Measurements from ENCODE around the gene SMCO2.
A peak's percentile ranks its signal among the peaks of the same experiment; 100 is the strongest.

Gene SMCO2

DNA sequence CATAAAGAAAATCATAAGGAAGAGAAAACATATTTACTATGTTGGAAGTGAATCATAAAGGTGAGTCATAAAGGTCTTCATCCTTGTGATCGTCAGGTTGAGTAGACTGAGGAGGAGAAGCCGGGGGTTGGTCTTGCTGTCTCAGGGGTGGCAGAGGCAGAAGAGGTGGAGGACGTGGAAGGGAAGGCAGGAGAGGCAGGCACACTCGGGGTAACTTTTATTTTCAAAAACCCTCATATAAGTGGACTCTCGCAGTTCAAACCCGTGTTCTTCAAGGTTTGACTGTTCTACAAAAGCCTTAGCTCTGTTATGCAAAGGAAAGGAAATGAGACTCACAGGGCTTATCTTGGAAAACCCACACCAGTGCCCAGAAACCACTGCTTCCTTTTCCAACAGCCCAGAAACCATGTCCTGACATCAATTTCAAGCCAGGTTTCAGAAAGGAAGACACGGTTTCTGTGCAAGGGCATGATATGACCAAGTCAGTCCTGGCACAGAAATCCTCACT lies 14.0 kb downstream of the SMCO2 start:
- H3K4me3 ChIP-seq = no peak overlapping the region
- H3K9ac ChIP-seq (ENCODE audit: insufficient read length) = no peak overlapping the region
- no peak overlapping the region for H3K27ac ChIP-seq
- DNase-seq (ENCODE audit: low read depth, low spot score) = no peak
- no peaks in the 10 kb centered on the region for H3K36me3 ChIP-seq (ENCODE audit: insufficient read depth, low read length)
- H3K9me3 ChIP-seq (ENCODE audit: low read depth, low read length) = no peaks in the 10 kb centered on the region
- TF ChIP-seq POLR2AphosphoS5 (IDR thresholded peaks at IDR 0.05; ENCODE audit: borderline replicate concordance, low read depth, low read length) = no peak
- TF ChIP-seq FOXP2 (optimal IDR thresholded peaks at IDR 0.05; ENCODE audit: control extremely low read depth, extremely low read length, insufficient read depth) = no peak
- TF ChIP-seq EZH2 (IDR thresholded peaks at IDR 0.05) = no peak

DNA sequence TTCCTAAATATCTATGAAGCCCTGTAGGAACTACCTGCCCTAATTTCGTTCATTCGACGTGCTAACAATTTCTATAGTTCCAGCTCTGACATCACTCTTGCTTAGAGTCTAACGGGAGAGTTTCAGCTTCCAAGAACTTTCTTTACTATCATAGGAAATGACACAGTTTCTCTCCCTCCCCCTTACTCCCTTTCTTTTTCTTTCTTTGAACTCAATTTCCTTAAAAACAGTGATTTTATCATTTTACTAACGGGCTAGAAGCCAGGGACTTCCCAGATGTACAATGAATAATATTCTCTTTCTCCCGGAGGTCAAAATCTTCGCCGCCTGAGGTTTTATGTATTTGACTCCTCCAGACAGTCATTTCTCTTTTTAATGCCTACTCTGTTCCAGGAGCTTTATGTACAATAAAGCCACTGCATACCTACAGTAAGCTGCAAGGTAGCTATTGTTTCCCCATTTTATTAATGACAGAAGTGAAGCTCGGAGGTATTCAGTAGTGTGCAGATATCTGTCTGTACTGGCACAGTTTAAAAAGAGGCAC lies 15.7 kb downstream of the SMCO2 start:
- no peak for TF ChIP-seq POLR2AphosphoS5 (IDR thresholded peaks at IDR 0.05; ENCODE audit: borderline replicate concordance, low read depth, low read length)
- TF ChIP-seq FOXP2 (optimal IDR thresholded peaks at IDR 0.05; ENCODE audit: control extremely low read depth, extremely low read length, insufficient read depth) = no peak
- no peak for TF ChIP-seq EZH2 (IDR thresholded peaks at IDR 0.05)
- peak overlapping the region; percentile 5; the same call in 1 of the 2 replicates for H3K4me3 ChIP-seq
- no peaks in the 10 kb centered on the region for H3K36me3 ChIP-seq (ENCODE audit: insufficient read depth, low read length)
- H3K9me3 ChIP-seq (ENCODE audit: low read depth, low read length) = no peaks in the 10 kb centered on the region
- DNase-seq (ENCODE audit: low read depth, low spot score) = no peak
- no peak overlapping the region for H3K27ac ChIP-seq
- H3K9ac ChIP-seq (ENCODE audit: insufficient read length) = peak overlapping the region; percentile 28

DNA sequence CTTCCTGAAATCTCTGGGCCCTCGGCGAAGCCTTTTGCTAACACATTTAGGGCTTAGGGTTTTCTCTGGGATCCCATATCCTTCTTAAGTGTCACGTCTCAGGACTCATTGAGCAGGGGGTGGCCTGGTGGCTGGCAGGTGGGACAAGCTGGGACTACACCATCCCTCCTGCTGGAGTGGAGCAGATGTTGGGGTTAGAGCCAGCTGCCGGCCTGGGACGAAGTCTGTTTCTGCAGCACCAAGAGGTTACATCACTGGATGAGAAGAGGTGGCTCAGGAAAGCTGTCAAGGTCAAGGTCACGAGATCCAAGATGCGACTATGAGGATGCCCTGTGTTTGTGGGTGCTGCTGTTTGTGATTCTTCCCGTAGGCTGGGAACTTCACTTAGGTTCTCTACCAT lies 16.3 kb downstream of the SMCO2 start:
- no peak overlapping the region for H3K4me3 ChIP-seq

DNA sequence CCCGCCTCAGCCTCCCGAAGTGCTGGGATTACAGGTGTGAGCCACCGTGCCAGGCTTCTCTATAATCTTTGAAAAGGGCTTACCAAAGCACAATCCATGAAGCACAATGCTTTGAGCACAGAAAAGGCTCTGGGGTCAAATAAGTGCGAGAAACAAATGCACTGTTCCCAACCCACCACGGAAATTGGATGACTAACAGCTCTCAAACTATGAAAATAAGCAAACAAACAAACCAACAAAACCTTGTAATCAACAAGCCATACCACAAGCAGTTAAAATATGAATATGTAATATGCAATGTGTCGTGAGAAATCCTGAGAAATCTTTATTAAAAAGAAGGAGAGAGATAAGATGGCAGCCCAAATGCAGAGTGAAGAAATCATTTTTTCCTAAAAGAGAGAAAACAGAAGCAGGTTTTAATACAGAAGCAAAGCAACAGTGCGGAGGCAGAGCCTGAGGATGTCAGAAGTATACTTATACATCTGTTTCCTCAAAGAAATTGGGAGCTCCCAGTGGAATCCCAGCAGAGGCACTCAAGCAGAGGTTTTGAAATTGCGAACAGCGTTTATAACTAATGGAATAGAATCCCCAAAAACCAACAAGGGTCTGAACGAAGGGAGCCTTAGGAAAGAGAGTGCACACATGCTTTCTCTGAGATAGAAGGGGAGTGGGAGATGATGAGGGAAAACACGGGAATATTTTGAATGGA lies 17.1 kb downstream of the SMCO2 start:
- Histone ChIP-seq H3K9me3 (ENCODE audit: low read depth, low read length) (no peaks in the 10 kb centered on the region), H3K27ac (no peak overlapping the region), H3K9ac (ENCODE audit: insufficient read length) (no peak overlapping the region), H3K36me3 (ENCODE audit: insufficient read depth, low read length) (no peaks in the 10 kb centered on the region), H3K4me3 (no peak overlapping the region)
- no peak for DNase-seq (ENCODE audit: low read depth, low spot score)
- no peak for TF ChIP-seq EZH2 (IDR thresholded peaks at IDR 0.05)
- no peak for TF ChIP-seq FOXP2 (optimal IDR thresholded peaks at IDR 0.05; ENCODE audit: control extremely low read depth, extremely low read length, insufficient read depth)
- TF ChIP-seq POLR2AphosphoS5 (IDR thresholded peaks at IDR 0.05; ENCODE audit: borderline replicate concordance, low read depth, low read length) = no peak

More for the DNA sequence above, 16.3 kb downstream of the SMCO2 start:
- no peak for DNase-seq (ENCODE audit: low read depth, low spot score)
- Histone ChIP-seq H3K9me3 (ENCODE audit: low read depth, low read length) (no peaks in the 10 kb centered on the region), H3K36me3 (ENCODE audit: insufficient read depth, low read length) (no peaks in the 10 kb centered on the region), H3K9ac (ENCODE audit: insufficient read length) (no peak overlapping the region), H3K27ac (no peak overlapping the region)
- no peak for TF ChIP-seq POLR2AphosphoS5 (IDR thresholded peaks at IDR 0.05; ENCODE audit: borderline replicate concordance, low read depth, low read length)
- no peak for TF ChIP-seq FOXP2 (optimal IDR thresholded peaks at IDR 0.05; ENCODE audit: control extremely low read depth, extremely low read length, insufficient read depth)
- no peak for TF ChIP-seq EZH2 (IDR thresholded peaks at IDR 0.05)

DNA sequence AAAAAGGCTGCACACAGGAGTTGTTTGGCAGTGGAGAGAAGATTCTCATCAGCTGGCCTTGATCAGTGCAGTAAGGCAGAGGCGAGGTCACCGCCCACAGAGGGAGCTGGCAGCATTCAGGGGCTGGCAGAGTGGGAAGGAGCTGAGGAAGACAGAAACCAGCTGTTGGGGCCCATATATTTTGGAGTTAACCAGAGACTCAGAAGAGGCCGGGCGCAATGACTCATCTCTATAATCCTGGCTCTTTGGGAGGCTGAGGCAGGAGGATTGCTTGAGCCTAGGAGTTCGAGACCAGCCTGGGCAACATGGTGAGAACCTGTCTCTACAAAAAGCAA lies 17.7 kb downstream of the SMCO2 start:
- H3K27ac ChIP-seq = no peak overlapping the region
- no peaks in the 10 kb centered on the region for H3K9me3 ChIP-seq (ENCODE audit: low read depth, low read length)
- DNase-seq (ENCODE audit: low read depth, low spot score) = no peak
- no peaks in the 10 kb centered on the region for H3K36me3 ChIP-seq (ENCODE audit: insufficient read depth, low read length)
- no peak overlapping the region for H3K9ac ChIP-seq (ENCODE audit: insufficient read length)
- TF ChIP-seq POLR2AphosphoS5 (IDR thresholded peaks at IDR 0.05; ENCODE audit: borderline replicate concordance, low read depth, low read length) (no peak), EZH2 (IDR thresholded peaks at IDR 0.05) (no peak), FOXP2 (optimal IDR thresholded peaks at IDR 0.05; ENCODE audit: control extremely low read depth, extremely low read length, insufficient read depth) (no peak)
- H3K4me3 ChIP-seq = no peak overlapping the region

DNA sequence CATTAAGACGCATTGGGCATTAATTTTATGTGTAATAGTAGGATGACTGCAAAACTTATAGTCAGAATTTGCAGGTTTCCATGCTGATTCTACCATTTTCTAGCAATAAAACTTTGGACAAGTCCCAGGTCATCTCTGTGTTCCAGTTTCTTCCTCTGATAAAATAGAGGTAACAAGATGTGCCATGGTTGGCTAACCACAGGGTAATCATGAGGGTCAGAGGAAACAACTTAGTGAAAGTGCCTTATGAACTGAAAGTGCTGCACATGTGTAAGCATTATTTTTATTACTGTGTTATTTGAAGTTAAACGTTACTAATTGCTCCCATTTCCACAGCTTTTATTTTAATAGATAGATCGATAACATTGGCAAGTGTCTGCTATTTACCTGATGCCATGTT lies 21.1 kb downstream of the SMCO2 start:
- Histone ChIP-seq H3K9ac (ENCODE audit: insufficient read length) (no peak overlapping the region), H3K9me3 (ENCODE audit: low read depth, low read length) (no peaks in the 10 kb centered on the region), H3K36me3 (ENCODE audit: insufficient read depth, low read length) (no peaks in the 10 kb centered on the region), H3K4me3 (no peak overlapping the region), H3K27ac (no peak overlapping the region)
- no peak for DNase-seq (ENCODE audit: low read depth, low spot score)
- TF ChIP-seq EZH2 (IDR thresholded peaks at IDR 0.05) (no peak), FOXP2 (optimal IDR thresholded peaks at IDR 0.05; ENCODE audit: control extremely low read depth, extremely low read length, insufficient read depth) (no peak), POLR2AphosphoS5 (IDR thresholded peaks at IDR 0.05; ENCODE audit: borderline replicate concordance, low read depth, low read length) (no peak)

DNA sequence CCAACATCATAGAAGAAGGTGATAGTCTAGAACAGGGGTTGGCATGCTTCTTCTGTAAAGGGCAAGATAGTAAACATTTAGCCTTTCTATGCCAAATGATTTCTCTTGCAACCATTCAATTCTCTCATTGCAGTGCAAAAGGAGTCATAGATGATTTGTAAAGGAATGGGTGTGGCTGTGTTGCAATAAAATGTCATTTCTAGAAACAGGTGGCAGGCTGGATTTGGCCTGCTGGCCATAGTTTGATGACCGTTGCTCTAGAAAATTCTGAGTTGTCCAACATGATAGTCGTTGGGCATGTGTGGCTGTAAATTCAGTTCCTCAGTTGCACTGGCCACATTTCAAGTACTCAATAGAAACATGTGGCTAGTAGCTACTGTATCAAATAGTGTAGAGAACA lies 21.7 kb downstream of the SMCO2 start:
- Histone ChIP-seq H3K9ac (ENCODE audit: insufficient read length) (no peak overlapping the region), H3K36me3 (ENCODE audit: insufficient read depth, low read length) (no peaks in the 10 kb centered on the region), H3K9me3 (ENCODE audit: low read depth, low read length) (no peaks in the 10 kb centered on the region), H3K27ac (no peak overlapping the region), H3K4me3 (no peak overlapping the region)
- DNase-seq (ENCODE audit: low read depth, low spot score) = no peak
- no peak for TF ChIP-seq FOXP2 (optimal IDR thresholded peaks at IDR 0.05; ENCODE audit: control extremely low read depth, extremely low read length, insufficient read depth)
- no peak for TF ChIP-seq EZH2 (IDR thresholded peaks at IDR 0.05)
- TF ChIP-seq POLR2AphosphoS5 (IDR thresholded peaks at IDR 0.05; ENCODE audit: borderline replicate concordance, low read depth, low read length) = no peak

DNA sequence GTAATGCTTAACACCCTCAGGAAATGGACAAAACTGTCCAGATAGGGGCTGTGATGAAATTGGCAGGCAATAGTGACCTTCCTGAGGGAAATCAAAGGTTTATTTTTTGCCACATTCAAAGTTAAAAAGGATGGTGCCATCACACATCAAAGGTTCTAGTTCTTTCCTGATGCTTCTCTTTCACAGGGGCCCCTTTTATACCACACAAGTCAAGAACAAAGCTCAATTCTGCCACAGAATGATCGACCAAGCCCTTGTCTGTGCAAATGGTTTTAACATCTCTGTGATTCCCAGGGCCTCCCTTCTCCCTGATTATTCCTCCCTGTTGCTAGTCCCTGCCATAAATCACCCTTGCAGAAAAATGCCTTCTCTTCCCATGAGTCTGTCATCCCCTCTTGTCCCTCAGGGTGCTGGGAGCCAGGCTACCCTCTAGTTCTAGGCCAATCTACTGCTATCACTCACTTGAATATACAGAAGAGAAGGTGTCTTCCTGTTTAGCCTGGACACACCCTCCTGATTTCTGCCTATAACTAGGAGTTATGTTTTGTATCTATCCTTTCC lies 22.7 kb downstream of the SMCO2 start:
- no peak for TF ChIP-seq POLR2AphosphoS5 (IDR thresholded peaks at IDR 0.05; ENCODE audit: borderline replicate concordance, low read depth, low read length)
- TF ChIP-seq EZH2 (IDR thresholded peaks at IDR 0.05) = no peak
- no peak for TF ChIP-seq FOXP2 (optimal IDR thresholded peaks at IDR 0.05; ENCODE audit: control extremely low read depth, extremely low read length, insufficient read depth)
- no peak for DNase-seq (ENCODE audit: low read depth, low spot score)
- no peak overlapping the region for H3K4me3 ChIP-seq
- no peak overlapping the region for H3K27ac ChIP-seq
- no peaks in the 10 kb centered on the region for H3K36me3 ChIP-seq (ENCODE audit: insufficient read depth, low read length)
- no peak overlapping the region for H3K9ac ChIP-seq (ENCODE audit: insufficient read length)
- no peaks in the 10 kb centered on the region for H3K9me3 ChIP-seq (ENCODE audit: low read depth, low read length)

Data from SK-N-MC (cell line).